C4-2B (cell line): ENCODE results near the gene FRMD5.

Experiments
- ZFX ChIP-seq: fragments of 450-650 bp; IDR thresholded peaks from 2 replicates; pipeline ENCODE4 v1.6.1; 2017
- TF ChIP-seq, protein P1 (sequence below): fragments of 450-650 bp; conservative IDR thresholded peaks from 2 replicates; pipeline ENCODE4 v1.5.1; 2017; ENCODE audit warnings: mild to moderate bottlenecking

DNA sequence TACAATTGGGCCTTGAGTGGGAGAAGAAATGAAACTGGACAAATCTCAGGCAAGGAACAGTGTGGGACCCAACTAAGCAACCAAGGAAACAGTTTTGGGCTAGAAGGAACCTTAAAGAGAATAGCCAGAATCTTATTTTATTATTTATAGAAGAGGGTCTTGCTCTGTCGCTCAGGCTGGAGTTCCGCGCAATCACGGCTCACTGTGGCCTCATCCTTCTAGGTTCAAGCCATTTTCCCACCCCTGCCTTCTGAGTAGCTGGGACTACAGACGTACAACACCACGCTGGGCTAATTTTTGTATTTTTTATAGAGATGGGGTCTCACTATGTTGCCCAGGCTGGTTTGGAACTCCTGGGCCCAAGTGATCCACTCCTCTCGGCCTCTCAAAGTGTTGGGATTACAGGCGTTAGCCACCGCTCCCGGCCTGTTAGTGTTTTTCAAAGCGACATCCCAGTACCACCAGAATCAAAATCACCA, 369.0 kb downstream of the FRMD5 start:
- TF ChIP-seq, protein P1, sequence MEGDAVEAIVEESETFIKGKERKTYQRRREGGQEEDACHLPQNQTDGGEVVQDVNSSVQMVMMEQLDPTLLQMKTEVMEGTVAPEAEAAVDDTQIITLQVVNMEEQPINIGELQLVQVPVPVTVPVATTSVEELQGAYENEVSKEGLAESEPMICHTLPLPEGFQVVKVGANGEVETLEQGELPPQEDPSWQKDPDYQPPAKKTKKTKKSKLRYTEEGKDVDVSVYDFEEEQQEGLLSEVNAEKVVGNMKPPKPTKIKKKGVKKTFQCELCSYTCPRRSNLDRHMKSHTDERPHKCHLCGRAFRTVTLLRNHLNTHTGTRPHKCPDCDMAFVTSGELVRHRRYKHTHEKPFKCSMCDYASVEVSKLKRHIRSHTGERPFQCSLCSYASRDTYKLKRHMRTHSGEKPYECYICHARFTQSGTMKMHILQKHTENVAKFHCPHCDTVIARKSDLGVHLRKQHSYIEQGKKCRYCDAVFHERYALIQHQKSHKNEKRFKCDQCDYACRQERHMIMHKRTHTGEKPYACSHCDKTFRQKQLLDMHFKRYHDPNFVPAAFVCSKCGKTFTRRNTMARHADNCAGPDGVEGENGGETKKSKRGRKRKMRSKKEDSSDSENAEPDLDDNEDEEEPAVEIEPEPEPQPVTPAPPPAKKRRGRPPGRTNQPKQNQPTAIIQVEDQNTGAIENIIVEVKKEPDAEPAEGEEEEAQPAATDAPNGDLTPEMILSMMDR = no peak
- TF ChIP-seq ZFX = no peak
